ENCODE measurements around the gene WWTR1. TPM values are rescaled to one million over a fixed set of nuclear protein-coding genes. Genes with fewer than 3 reads are reported as not detected.

The WWTR1 gene
- total RNA-seq, 1 experiment from 2014 or later: 25.5 TPM

DNA sequence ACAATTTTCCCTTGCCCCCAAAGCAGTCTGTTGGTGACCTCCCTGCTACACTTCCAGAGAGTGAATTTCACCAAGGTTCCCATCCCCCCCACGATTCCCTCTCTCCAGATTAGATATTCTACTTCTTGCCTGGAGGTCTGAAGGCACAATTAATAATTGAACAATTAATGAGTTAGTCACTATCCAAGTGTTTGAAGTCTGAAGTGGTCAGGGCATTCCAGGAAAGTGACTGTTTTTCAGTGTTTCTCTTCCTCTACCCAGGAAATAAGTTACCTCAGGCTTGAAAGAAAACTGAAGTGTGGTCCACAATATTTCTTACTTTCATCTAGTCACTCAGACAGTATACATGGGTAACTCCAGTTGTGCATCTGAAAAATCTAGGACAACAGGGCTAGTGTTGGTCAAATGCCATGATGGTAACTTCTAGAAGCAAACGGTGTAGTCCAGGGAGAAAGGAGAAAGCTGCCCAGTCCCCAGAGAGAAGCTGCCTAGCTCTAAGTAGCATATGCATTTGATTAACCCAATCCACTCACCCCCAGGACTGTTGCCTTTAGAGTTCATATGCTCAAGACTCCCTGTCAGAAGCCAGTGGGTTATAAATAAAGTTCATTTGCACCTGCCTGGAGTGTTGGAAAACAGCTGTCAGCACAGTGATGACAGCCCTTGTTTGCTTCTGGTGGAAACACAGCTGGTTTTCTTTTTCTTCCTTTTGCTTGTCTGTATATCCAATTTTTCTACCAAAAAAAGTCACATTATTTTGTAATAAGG is 185.6 kb downstream of the WWTR1 start:
- Mint-ChIP-seq H3K9me3 (no peaks in the 10 kb centered on the region; the same call in 1 of the 2 replicates), H3K4me3 (no peak overlapping the region), H3K27ac (no peak overlapping the region), H3K27me3 (ENCODE audit: low read depth) (peaks cover 8% of the 10 kb centered on the region; the same call in 1 of the 2 replicates), H3K36me3 (no peaks in the 10 kb centered on the region), H3K4me1 (peaks cover 21% of the 10 kb centered on the region)
- TF ChIP-seq TP53 (CRISPR knock-in tag; IDR thresholded peaks at IDR 0.05) (no peak), IRF2 (CRISPR knock-in tag; IDR thresholded peaks at IDR 0.05; ENCODE audit: borderline replicate concordance, low read depth) (no peak), ZNF416 (CRISPR knock-in tag; IDR thresholded peaks at IDR 0.05) (no peak), ZNF396 (CRISPR knock-in tag; IDR thresholded peaks at IDR 0.05; ENCODE audit: borderline replicate concordance) (no peak), NR1H2 (CRISPR knock-in tag; IDR thresholded peaks at IDR 0.05) (no peak), ZNF263 (CRISPR knock-in tag; IDR thresholded peaks at IDR 0.05; ENCODE audit: low read depth) (no peak), HMGXB4 (CRISPR knock-in tag; IDR thresholded peaks at IDR 0.05) (no peak), ZNF671 (CRISPR knock-in tag; IDR thresholded peaks at IDR 0.05) (no peak), NFYB (CRISPR knock-in tag; conservative IDR thresholded peaks at IDR 0.05; ENCODE audit: low read depth) (no peak), ATF3 (CRISPR knock-in tag; conservative IDR thresholded peaks at IDR 0.05) (no peak), SMAD4 (CRISPR knock-in tag; IDR thresholded peaks at IDR 0.05) (no peak), TEAD1 (CRISPR knock-in tag; IDR thresholded peaks at IDR 0.05) (no peak), ZNF121 (CRISPR knock-in tag; IDR thresholded peaks at IDR 0.05) (no peak), ZMAT4 (CRISPR knock-in tag; IDR thresholded peaks at IDR 0.05) (no peak)
- TF ChIP-seq, protein P1, sequence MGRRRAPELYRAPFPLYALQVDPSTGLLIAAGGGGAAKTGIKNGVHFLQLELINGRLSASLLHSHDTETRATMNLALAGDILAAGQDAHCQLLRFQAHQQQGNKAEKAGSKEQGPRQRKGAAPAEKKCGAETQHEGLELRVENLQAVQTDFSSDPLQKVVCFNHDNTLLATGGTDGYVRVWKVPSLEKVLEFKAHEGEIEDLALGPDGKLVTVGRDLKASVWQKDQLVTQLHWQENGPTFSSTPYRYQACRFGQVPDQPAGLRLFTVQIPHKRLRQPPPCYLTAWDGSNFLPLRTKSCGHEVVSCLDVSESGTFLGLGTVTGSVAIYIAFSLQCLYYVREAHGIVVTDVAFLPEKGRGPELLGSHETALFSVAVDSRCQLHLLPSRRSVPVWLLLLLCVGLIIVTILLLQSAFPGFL (CRISPR knock-in tag; IDR thresholded peaks at IDR 0.05; ENCODE audit: borderline replicate concordance): no peak
- TF ChIP-seq, protein P2, sequence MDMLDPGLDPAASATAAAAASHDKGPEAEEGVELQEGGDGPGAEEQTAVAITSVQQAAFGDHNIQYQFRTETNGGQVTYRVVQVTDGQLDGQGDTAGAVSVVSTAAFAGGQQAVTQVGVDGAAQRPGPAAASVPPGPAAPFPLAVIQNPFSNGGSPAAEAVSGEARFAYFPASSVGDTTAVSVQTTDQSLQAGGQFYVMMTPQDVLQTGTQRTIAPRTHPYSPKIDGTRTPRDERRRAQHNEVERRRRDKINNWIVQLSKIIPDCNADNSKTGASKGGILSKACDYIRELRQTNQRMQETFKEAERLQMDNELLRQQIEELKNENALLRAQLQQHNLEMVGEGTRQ (CRISPR knock-in tag; IDR thresholded peaks at IDR 0.05): no peak
- TF ChIP-seq, protein P3, sequence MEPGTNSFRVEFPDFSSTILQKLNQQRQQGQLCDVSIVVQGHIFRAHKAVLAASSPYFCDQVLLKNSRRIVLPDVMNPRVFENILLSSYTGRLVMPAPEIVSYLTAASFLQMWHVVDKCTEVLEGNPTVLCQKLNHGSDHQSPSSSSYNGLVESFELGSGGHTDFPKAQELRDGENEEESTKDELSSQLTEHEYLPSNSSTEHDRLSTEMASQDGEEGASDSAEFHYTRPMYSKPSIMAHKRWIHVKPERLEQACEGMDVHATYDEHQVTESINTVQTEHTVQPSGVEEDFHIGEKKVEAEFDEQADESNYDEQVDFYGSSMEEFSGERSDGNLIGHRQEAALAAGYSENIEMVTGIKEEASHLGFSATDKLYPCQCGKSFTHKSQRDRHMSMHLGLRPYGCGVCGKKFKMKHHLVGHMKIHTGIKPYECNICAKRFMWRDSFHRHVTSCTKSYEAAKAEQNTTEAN (CRISPR knock-in tag; IDR thresholded peaks at IDR 0.05): no peak
- ChIA-PET CTCF (interaction anchor here (0.9 to 1.5 kb wide), 3 partner anchors 15 to 517 kb away, joined by 3 to 4 read pairs (median 3); no protein-coding TSS in a partner anchor), POLR2A (no interaction called here)
- DNase-seq (ENCODE audit: low spot score) (no peak), ATAC-seq (no peak)

- H3K4me3 Mint-ChIP-seq: no peak overlapping the region
- ChIA-PET CTCF (interaction anchor here (1.4 to 1.7 kb wide), 2 partner anchors 9 to 102 kb away, joined by 3 to 5 read pairs; no protein-coding TSS in a partner anchor), POLR2A (no interaction called here)
- DNase-seq (ENCODE audit: low spot score) (no peak), ATAC-seq (no peak)
- H3K36me3 Mint-ChIP-seq: no peaks in the 10 kb centered on the region
- peaks cover 33% of the 10 kb centered on the region for H3K4me1 Mint-ChIP-seq
- no peak overlapping the region for H3K27ac Mint-ChIP-seq
- peaks cover 8% of the 10 kb centered on the region; the same call in 1 of the 2 replicates for H3K27me3 Mint-ChIP-seq (ENCODE audit: low read depth)
- no peaks in the 10 kb centered on the region; the same call in 1 of the 2 replicates for H3K9me3 Mint-ChIP-seq
- TF ChIP-seq NR2C2 (CRISPR knock-in tag; IDR thresholded peaks at IDR 0.05): no peak
- no peak for TF ChIP-seq CBFB (CRISPR knock-in tag; IDR thresholded peaks at IDR 0.05; ENCODE audit: low read depth)
- TF ChIP-seq, protein P4, sequence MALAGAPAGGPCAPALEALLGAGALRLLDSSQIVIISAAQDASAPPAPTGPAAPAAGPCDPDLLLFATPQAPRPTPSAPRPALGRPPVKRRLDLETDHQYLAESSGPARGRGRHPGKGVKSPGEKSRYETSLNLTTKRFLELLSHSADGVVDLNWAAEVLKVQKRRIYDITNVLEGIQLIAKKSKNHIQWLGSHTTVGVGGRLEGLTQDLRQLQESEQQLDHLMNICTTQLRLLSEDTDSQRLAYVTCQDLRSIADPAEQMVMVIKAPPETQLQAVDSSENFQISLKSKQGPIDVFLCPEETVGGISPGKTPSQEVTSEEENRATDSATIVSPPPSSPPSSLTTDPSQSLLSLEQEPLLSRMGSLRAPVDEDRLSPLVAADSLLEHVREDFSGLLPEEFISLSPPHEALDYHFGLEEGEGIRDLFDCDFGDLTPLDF (CRISPR knock-in tag; IDR thresholded peaks at IDR 0.05): no peak
- TF ChIP-seq SP1 (CRISPR knock-in tag; conservative IDR thresholded peaks at IDR 0.05): no peak
- no peak for TF ChIP-seq ZBTB21 (CRISPR knock-in tag; IDR thresholded peaks at IDR 0.05; ENCODE audit: borderline replicate concordance)
- no peak for TF ChIP-seq PRRX2 (CRISPR knock-in tag; IDR thresholded peaks at IDR 0.05)
- no peak for TF ChIP-seq GABPB1 (CRISPR knock-in tag; IDR thresholded peaks at IDR 0.05)
- TF ChIP-seq, protein P3 (CRISPR knock-in tag; IDR thresholded peaks at IDR 0.05): no peak
- no peak for TF ChIP-seq ZMAT4 (CRISPR knock-in tag; IDR thresholded peaks at IDR 0.05)
- TF ChIP-seq E2F5 (CRISPR knock-in tag; IDR thresholded peaks at IDR 0.05): no peak
These were observed 187.4 kb downstream of the WWTR1 start for GRCh38 chr3:149470381-149470780.

Measured in WTC11 (cell line).